Stimulated activated CD8-positive, alpha-beta memory T cell treated with anti-CD3 and anti-CD28 coated beads, Interleukin-2, amount 100 ng/mL, for 1 hour (primary cell): ENCODE measurements around the gene UNC13B.
"Not testable (repeated sequence)": the region's sequence is repeated elsewhere in the genome, so short reads cannot be mapped to it uniquely, and the experiment has no call there.

Experiments
- DNase-seq, 2 donors: peaks; one replicate each; pipeline ENCODE4 v3.0.0-alpha.2; 2020; ENCODE audit warnings: low read depth in 2 of 2

The UNC13B gene

DNA sequence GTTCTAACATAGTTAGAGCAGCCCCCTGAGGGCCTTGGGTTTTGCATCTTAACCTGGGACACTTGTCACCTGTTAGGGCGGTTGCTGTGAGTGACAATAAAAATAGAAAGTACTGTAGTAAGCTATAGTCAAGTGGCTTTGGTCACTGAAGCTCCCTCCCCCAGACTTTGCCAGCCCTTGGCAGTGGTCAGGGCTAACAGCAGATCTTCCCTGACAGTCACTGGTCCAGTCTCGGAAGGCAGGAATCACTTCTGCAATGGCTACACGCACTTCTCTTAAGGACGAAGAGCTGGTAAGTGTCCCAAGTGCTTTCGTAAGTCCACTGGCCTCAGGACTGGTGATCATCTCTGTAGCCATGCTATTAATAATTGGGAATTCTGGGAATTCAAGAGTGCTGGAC is 213.1 kb downstream of the UNC13B start:
- DNase-seq, result no peak

DNA sequence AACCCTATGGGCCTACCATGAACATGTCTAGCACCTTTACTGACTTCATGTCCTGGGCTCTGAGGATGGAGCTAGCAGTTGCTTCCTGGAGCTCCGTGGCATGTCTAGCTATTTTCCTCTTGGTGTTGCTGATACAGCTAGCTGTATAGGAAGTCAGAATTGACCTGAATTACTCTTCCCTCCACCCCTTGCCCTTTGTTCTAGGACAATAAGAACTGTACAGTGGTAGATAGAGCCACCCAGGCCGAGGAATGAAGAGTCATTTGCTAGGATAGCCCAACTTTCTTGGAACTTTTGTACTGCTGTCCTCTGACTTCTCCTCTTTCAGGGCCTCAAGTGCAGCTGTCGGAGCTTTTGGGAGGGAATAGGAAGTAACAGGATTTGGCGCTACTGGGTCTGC is 218.2 kb downstream of the UNC13B start:
- no peak for DNase-seq

DNA sequence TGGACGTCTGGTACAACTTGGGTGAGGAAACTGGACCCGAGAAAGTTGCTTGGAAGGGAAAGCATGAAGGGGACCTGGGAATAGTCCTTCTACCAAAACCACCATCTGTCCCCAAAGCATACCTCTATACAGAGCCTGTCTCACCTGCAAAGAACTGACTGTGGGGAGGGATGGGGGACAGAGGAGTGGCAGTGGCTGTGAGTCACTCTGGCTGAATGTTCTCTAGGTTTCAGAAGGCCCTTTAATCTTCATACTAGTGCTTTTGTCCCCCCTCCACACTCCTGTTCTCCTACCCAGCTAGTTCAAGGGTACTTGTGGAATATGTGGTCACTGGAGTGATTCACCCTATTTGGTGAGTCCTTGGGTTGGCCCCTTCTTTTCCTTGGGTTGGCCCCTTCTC is 218.8 kb downstream of the UNC13B start:
- no peak for DNase-seq

DNA sequence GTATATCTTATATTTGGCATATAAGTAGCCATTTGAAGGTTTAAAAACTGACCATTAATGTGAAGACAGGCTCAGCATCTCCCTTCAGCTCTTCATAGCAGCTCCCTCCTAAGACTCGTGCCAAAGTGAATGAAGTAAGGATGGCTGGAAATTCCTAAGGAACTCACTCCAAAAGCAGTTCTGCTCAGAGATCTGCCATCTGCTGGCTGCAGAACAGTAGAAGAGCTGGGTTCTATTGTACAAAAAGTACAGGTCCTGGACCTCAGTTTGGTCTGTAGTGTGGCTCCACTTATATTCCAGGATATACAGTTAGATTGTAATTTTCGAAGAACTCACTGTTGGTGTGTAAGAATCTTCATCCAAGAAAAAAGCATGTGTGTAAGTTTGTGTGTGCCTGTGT is 223.2 kb downstream of the UNC13B start:
- DNase-seq, result no peak

DNA sequence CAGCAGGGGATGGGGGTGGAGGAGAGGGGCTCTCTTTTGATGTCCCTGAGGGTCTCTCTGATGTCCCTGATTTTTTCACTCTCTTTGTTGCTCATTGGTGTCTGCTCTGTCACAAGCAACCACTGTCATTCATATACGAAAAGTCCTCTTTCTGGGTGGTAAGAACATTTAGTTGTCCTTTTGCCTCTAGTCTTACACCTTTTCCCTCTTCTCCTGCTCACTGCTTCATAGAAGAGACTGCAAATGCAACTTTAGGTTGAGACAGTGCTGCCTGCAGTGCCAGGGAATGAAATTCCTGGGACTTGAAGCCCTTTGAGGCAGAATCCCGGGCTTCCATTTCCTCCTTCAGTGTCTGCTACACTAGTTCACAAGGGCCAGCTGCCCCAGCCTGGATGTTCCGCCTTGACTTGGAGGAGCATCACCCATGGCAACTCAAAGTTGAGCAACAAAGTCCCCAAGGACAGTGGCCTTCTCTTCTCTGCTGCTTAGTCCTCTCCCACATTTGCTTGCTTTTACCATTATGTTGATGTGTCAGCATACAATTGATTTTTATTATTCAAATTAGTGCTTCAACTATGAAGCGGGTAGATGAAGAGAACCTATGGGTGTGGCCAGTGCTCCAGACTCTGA is 233.4 kb downstream of the UNC13B start:
- no peak for DNase-seq

DNA sequence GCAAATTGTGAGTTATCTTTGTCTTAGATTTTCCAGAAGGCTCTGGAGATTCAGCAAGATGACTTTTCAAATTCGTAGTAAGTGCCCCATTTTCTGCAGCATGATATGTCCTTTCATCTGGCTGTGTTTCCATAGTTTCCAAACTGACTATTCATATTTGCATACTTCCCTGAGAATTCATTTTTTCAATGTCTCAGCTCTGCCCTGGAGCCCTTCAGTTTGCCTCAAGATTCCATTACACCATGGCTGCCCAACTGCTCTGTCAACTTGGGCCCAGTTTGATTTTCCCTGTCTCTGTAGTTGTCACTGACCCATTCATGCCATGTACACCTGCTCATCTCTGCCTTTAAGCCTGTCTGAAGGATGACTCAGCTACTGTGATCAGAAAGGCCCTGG is 233.9 kb downstream of the UNC13B start:
- no peak for DNase-seq

DNA sequence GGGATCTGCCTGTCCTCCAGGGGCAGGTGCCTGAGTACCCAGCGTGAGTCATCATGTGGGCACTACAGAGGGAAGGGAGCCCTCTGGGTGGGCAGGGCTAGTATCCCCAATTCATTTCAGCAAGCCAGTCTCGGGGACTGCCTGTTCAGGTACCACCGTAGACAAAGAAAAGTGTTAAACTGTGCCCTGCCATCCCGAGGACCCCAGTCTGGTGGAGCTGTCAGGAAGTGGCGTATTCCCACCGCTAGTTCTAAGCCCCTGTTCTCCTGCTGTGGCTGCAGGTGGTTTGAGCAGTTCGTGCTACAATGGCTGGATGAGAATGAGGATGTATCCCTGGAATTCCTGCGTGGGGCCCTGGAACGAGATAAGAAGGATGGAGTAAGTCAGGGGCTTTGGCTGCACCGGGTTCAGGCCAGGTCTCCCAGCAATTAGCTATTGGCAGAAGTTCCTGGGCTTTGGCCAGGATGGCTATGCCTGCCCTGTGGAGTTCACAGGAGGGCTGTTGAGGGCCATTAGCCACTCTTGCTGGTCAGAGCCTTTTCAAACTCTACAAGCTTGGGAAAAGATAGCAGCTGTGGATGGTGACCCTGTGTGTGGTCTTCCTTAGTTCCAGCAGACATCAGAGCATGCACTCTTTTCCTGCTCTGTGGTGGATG is 234.9 kb downstream of the UNC13B start:
- DNase-seq, result no peak

DNA sequence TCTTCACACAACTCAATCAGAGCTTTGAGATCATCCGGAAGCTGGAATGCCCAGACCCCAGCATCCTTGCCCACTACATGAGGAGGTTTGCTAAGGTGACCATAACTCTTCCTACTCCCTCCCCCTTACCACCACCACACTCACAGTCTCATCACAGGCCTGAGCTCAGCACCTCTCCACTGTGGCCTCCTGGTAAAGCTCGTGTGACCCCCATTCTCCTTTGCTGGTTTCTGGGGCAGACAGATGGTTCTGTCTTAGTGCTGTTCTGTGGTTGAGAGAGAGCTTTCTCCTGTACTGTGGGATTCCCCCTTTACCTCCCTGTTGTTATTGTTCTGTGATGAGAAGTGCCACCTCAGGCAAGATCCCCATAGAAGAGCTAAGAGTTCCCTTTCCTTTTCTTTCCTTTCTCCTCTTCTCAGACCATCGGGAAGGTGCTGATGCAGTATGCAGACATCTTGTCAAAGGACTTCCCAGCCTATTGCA is 235.4 kb downstream of the UNC13B start:
- DNase-seq, result no peak

DNA sequence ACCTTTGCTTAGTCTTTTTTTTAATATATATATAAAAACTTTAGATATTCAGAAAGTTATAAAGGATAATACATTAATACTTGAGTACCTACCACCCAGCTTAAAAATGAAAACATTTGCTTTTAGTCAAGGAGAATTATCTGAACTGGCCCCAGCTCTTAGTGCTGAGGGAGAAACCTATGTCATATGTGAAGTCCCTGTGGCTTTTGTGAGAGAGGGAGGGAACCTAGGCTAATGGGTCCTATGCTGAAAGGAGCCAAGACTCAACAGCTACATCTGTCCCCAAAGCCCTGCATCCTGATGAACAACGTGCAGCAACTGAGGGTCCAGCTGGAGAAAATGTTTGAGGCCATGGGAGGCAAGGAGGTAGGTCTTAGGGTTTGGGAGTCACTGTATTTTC is 236.1 kb downstream of the UNC13B start:
- no peak for DNase-seq

DNA sequence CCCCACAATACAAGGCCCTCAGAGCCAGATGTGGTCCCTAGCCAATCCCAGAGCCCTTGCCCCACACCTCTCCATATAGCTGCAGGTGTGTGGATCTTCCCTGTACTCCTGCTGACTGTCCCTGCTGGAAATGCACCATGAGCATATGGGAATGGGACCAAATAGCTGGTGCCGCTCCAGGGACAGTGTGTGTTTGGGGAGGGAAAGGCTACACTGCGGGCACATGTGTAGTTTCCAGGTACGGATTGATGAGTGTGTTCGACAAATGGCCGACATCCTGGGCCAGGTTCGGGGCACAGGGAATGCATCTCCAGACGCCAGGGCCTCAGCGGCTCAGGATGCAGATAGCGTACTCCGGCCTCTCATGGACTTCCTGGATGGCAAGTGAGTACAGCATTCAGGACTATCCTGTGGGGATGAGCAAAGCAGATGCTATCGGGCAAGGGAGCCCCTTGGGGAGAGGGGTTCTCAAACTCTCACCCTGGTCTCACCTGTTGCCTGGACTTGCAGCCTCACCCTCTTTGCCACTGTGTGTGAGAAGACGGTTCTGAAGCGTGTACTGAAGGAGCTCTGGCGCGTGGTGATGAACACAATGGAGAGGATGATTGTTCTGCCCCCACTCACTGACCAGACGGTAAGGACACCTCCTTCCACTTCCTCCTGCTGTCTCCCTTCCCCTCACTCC is 237.0 kb downstream of the UNC13B start:
- DNase-seq, result no peak

DNA sequence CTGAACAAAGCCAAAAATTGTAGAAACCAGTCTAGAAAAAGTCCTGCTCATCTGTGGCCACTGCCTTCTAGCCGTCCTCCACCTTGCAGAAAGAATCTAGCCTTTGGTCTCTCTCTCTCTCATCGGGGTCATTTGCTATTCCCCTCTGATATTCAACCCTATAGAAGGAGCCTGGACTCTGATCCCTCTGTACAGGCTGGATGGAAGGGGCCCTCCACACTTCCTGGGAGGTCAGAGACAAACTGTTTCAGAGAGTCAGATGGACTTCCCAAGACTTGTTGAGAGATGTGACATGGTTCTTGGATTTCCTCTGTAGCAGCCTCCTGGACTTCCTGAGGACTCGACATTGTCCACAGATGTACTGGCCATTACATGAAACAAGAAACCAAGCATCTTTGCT is 243.1 kb downstream of the UNC13B start:
- no peak for DNase-seq

DNA sequence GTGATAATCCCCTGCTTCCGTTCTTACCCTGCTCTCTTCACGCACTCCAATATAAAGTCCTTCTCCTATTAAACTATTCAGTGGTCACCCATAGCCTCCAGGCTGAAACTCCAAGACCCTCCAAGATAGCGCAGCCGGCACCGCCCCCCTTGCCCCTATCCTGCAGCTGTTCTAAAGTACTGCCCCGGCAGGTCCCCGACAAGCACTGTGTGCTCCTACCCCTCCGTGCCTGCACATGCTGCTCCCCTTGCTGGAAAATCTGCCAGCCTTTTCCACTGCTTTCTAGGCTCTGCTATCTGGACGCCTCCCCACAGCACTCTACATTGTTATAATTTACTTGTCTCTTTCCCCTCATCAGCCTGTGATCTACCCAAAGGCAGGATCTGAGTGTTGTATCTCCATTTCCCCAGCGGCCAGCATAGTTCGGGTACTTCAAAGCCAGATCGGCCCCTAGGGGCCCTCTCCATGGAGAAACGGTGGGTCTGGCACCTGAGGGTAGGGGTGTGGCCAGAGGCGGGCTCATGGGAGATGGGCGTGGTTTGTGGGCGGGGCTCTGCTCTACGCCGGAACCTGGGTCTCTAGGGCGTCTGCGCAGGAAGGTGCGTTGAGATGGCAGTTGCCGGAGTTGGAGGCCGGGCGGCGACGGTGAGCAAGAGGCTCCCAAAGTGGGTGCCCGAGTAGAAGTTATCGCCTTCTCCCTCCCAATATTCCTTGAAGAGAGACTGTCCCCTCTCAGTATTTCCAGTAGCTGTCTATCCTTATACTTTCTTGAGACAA is 244.6 kb downstream of the UNC13B start:
- DNase-seq, result no peak

DNA sequence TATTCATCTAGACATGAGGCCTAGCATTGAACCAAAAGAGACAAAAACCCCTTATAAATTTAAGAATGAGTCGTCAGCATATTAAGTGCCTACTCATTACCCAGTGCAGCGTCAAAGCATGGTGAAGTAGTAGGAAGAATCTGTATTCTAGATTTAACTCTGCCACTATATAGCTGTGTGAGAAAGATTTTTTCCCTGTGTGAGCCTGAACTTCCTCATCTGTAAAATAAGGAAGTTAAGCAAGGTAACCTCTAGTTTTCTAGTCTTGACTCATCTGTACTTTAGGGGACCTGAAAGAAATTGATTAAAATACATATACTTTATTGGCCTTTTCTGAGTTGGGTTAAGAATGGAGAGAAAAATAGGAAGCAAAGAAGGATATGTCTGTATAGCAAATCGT is 246.0 kb downstream of the UNC13B start:
- no peak for DNase-seq

DNA sequence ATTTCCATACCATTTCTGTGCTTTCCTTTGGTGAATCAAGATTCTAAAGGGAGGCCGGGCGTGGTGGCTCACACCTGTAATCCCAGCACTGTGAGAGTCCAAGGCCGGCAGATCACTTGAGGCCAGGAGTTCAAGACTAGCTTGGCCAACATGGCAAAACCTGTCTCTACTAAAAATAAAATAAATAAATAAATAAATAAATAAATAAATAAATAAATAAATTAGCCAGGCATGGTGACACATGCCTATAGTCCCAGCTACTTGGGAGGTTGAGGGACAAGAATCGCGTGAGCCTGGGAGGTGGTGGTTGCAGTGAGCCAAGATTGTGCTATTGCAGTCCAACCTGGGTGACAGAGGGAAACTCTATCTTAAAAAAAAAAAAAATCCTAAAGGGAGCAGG is 247.6 kb downstream of the UNC13B start:
- not testable (repeated sequence) for DNase-seq

DNA sequence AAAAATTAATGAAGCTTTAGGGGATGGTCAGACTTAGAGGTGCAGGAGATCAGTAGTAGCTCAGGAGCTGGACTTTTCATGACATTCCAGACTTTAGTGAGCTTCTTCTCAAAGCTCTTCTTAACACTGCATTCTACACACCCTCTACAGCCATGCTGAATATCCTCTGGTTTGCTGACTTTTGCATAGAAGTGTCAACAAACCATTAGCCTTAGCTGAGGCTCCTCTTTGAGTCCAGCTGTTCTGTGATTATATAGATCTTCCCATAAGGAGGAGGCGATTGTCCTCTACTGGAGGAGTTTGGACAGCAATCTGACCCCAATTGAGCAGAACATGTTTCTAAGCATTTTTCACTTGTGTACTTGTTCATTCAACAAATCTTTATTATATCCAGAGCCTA is 253.1 kb downstream of the UNC13B start:
- DNase-seq, result no peak

DNA sequence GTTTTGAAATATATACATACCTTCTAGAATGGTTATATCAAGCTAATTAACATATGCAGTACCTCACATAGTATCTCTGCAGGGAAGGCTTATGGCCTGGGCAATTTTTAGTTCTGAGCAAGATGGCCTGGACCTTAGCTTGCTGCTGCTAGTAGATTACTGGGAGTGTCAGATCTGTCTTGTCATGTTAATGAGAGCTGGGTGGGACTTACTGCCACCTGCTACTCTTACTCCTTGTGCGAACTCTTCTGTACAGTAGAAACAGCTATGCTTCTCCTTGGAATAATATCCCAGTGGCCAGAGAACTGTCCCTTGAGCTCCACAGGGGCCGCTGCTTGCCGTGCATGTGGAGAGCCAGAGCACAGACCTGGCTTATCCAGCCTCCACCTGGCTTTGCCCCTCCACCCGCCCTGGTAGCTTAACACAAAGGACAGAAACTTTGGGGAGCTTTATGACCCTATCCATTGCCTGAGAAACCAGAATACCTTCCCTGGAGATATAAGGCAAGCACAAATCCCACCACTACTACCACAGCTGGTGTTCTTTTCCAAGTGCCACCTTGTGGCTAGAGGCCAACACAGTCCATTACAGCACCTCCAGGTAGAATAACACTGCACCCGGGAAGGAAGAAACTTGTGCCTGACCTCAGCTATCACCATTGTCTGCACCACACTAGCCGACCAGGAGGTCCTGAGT is 253.7 kb downstream of the UNC13B start:
- DNase-seq, result no peak

DNA sequence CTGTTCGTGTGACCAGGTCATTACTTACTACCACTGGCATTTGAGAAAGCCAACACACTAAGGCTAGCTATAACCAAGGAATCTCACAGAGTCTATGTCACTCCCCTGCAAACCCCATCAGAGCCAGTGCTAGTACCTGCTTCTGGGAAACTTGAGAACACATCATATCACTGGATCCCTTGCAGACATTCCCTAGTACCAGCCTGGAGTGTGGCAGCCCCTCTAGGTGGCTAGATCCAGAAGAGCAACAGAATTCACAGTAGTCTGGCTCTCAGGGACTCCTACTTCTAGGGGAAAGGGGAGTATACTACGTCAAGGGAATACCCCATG is 254.3 kb downstream of the UNC13B start:
- no peak for DNase-seq

DNA sequence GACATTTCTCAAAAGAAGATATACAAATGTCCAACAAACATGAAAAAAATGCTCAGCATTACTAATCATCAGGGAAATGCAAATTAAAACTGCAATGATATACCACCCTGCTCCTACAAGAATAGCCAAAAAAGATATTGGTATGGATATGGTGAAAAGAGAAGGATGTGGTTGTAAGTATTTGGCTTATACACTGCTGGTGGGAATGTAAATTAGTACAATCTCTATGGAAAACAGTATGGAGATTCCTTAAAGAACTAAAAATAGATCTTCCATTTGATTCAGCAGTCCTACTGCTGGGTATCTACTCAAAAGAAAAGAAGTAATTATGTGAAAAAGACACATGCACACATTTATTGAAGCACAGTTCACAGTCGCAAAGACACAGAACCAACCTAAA is 260.5 kb downstream of the UNC13B start:
- DNase-seq, result no peak

DNA sequence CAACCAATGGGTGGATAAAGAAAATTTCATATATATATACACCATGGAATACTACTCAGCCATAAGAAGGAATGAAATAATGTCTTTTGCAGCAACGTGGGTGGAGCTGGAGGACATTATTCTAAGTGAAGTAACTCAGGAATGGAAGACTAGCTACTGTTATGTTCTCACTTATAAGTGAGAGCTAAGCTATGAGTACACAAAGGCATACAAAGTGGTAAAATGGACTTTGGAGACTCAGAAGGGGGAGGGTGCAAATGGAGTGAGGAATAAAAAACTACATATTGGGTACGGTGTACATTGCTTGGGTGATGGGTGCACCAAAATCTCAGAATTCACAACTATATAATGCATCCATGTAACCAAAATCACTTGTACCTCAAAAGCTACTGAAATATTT is 260.9 kb downstream of the UNC13B start:
- DNase-seq, result no peak

DNA sequence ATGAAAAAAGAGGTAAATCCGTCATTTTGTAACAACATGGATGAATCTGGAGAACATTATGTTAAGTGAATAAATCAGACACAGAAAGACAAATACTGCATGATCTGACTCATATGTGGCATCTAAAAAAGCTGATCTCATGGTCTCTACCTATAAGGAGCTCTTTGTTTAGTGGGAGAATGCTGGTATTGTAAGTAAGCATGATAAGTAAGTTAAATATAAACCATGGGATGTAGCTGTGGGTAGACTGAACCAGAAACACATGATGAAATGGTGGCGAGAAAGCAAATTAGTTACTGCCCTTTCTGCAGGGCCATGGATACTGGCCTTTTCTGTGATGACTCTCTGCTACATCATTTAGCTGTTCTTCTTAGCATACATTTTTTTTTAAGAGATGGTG is 261.7 kb downstream of the UNC13B start:
- DNase-seq, result no peak

DNA sequence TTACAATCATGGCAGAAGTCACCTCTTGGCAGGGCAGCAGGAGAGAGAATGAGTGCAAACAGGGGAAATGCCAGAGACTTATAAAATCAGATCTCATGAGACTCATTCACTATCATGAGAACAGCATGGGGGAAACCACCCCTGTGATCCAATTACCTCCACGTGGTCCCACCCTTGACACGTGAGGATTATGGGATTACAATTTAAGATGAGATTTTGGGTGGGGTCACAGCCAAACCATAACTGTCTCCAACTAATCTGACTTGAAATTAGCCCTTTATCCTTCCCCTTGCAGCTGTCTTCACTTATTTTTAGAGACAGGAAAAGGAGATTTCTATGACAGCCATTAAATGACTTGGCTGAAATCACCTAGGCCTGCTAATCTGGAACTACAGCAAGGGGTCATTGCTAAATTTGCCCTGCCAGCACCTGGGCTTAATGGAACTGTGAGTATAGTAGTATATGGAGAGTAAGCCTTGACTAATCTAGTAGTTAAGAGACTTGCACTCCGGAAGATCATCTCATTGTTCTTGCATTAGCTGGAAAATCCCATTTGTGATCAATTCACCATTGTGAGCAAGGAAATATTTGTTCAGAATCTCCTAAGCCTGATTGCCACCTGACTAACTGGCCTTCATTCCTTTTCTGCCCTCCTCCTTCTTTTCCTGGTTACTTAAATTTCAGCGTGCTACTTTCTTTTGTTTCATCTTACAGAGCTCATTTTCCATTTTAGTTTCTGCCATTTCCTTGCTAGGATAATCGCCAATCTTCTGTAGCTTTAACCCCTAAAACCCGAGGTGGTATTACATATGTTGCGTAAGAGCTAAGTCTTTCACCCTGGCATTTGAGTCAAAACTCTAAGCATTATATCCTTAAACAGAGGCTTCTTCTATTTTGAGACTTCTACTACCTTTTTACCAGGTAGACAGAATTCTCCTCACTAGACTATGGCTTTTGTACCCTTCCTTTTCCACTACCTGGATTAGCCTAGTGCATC is 262.8 kb downstream of the UNC13B start:
- no peak for DNase-seq
